Glomerular visceral epithelial cell (primary cell): Measurements from ENCODE around the gene TEX19.
"Not testable (repeated sequence)": the region's sequence is repeated elsewhere in the genome, so short reads cannot be mapped to it uniquely, and the experiment has no call there.

ENCODE experiments used
- DNase-seq: peaks from one replicate; pipeline ENCODE4 v3.0.0-alpha.2; 2016; ENCODE audit errors: extremely low spot score

TEX19 gene

DNA sequence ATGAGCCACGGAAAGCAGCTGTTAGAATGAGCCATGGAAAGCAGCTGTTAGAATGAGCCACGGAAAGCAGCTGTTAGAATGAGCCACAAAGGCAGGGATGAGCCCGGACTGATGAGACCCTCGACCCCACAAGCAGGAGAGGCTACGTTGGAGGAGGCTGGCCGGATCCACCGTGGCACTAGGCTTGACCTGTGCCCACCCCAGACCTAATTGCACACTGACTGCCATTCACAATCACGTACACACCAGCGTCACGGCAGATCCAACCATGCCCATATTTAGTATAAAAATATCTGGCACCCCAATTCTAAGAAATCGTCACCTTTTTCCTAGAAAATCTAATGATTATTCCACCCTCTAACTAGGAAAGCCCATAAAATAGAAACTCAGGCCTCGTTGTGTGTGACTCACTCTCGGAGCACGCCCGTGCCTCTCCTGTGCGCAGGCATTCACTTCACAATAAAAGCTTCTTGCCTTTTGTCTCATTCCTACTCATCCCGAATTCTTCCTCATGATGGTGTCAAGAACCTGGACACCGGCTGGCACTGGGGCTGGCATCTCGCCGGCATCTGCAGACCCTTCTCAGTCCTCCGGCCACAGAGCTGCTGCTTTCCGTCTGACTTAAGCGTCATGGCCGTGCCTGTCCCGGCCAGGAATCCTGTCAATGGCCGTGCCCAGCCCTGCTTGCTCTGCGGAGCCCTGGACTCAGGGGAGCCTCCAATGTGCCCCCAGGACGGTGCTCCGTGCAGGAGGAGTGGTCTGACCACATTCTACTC is 20.0 kb upstream of the TEX19 start:
- peak; percentile 83 for DNase-seq

DNA sequence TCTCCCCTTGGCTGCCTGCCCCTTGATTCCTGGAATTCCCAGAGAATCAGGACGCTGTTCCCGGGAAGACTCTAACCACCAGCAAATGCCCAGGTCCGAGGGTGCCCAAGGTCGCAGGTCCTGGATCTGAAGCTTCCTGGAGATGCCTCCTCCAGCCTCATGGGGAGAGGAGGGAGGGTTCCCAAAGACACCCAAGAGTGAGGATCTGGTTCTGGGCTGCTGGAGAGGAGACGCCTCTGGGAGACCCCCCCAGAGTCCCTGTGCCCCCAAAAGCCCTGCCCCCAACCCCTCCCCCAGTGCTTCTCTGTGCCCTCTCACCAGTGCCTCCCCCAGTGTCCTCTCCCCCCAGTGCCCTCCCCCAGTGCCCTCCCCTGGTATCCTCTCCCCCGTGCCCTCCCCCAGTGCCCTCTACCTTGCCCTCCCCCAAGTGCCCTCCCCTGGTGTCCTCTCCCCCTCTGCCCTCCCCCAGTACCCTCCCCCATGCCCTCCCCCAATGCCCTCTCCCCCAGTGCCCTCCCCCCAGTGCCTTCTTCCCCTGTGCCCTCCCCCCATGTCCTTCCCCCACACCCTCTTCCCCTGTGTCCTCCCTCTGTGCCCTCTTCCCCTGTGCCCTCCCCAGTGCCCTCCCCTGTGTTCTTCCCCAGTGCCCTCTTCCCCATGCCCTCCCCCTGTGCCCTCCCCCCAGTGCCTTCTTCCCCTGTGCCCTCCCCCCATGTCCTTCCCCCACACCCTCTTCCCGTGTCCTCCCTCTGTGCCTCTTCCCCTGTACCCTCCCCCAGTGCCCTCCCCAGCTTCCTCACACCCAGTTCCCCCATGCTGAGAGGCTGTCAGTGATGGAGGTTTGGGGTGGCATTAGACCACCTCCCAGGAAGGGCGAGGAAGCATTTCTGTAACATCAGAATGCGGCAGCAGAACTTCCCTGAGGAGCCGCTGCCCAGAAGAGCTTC is 19.1 kb upstream of the TEX19 start:
- no peak for DNase-seq

DNA sequence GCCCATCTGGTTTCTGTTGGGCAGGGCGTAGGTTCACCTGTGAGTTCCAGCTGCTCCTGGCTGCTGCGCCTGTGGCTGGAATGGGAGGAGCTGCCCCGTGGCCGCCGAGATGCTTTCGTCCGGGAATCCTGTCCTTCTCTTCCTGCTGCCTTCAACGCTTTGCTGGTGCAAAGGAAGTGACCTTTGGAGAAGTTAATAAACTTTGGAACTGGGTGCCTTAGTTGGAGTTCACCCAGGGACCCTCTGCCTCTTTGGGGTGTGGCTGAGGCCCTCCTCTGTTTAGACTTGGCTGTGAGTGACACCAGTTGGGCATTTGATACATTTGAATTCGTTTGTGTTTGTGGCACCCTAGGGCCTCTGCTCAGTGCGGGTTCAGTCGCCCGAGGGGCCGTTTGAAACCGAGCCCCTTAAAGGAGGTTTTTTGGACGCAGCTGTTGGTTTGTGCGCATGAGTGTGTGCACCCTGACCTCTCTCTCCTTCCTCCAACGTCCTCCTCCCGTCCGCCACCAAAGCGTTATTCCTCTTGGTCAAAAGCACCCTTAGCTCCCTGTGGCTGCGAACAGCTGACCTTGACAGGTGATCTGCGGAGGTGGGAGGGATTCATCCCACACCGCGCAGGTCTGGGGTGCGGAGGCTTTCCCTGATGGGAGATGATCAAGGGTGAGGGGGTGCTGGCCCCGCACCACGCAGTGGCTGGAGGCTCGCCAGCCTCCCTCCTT is 16.5 kb upstream of the TEX19 start:
- DNase-seq: no peak

DNA sequence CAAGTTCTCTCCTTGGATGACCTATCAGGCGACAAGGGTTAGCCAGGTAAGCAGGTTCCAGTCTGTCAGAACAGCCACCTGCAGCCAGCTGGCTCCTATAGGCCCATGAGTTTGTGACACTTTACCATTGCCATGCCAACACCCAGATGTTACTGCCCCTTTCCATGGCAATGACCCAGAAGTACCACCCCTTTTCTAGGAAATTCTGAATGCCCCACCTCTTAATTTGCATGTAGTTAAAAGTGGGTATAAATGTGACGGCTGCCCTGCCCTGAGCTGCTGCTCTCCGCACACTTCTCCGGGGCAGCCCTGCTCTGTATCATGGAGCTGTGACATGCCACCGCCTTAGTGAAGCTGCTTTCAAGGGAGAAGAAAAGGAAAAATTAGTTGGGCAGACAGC is 15.5 kb upstream of the TEX19 start:
- no peak for DNase-seq

DNA sequence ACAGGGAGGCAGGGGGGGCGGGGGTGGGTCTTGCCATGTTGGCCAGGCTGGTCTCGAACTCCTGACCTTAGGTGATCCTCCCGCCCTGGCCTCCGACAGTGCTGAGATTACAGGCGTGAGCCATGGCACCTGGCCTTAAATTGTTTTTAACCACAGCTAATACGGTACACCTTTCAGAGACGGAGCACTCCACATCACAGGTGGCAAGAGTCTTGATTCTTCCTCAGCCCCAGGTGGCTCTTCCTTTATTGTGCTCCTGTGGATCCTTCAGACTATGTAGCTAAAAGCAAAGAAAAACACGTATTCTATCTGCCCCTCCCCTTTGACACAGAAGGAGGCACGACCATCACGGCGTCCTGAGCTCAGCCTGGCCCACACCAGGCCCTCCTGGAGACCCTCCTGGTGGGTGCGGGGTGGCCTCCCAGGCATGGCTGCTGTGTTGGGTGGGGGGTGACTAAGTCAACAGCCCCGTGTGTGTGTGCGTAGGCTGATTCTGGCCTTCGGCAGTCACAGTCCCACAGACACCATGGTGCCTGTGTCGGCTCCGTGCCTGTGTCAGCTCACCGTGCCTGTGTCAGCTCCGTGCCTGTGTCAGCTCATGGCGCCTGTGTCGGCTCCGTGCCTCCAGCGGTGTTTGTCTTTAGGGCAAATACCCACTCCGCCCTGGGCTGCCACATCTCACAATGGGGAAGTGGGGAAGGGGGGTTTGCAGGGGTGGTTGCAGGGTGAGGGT is 14.7 kb upstream of the TEX19 start:
- no peak for DNase-seq

DNA sequence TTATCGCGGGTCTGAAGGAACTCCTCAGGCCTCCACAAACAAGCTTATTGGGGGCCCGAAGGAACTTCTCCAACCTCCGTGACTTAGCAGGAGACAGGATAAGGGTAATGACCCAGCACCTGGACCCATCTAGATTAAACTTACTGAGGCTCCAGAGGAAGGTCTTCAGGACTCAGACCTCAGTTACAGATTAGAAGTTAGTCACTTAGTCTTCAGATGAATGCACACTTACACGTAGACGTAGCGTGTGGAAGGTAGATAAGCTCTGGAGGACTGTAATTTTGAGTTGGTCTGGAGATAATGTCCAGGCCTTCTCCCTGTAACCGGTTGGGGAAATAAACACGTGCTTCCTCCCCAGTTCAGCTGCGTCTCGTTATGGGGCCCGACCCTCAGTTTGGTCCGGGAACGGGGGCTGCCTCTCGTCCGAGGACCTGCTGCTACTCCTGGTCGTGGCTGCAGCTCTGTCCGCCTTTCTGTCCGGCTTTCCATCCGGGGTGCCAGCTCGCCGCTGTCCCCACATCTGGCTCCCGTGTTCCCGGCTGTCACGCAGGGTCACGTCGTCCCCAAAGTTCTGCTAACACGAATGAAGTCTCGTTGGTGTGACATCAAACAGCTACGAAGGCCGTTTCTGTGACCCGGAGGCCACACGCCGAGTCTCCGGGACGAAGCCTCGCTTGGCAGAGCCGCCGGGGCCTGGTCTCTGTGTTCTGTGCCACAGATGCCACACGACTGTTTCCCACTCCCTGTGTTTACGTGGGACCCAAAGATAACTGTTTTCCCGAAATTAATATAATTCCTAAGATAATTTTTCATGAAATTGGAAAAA is 13.7 kb upstream of the TEX19 start:
- no peak for DNase-seq

DNA sequence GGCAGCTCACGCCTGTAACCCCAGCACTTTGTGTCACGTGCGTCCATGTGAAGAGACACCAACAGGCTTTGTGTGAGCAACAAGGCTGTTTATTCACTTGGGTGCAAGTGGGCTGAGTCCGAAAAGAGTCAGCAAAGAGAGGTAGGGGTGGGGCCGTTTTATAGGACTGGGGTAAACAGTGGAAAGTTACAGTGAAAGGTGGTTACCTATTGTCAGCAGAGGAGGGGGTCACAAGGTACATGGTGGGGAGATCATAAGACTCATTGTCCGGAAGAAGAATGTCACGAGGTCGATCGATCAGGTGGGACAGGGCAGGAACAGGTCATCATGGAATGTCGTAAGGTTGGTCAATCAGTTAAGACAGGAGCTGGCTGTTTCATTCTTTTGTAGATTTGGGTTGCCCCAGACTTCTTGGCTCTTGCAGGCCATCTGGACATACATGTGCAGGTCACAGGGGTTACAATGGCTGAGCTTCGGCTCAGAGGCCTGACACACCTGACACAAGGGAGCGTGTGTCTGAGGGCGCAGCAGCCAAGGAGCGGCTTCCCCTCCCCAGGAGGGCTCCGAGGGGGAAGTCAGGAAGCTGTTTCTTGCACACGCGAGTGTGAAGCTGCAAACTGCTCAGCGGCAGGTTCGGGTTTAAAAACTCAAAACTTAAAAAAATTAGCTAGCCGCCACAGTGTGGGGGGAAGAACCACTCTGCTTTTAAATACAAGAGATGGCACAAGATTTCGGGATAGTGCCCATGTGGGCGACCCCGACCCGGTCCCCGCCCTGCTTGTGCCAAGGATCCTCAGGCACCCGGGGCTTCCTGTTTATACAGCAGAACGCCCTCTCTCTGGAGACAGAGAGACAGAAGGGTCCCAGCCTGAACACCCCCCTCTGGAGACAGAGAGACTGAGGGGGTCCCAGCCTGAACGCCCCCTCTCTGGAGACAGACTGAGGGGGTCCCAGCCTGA is 12.4 kb upstream of the TEX19 start:
- no peak for DNase-seq

DNA sequence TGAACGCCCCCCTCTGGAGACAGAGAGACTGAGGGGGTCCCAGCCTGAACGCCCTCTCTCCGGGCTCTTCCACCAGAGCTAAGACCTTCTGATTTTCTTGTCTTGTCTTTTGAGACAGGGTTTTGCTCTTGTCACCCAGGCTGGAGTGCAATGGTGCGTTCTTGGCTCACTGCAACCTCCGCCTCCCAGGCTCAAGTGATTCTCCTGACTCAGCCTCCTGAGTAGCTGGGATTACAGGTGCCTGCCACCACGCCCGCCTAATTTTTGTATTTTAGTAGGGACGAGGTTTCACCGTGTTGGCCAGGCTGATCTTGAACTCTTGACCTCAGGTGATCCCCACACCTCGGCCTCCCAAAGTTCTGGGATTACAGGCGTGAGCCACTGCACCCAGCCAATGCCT is 11.1 kb upstream of the TEX19 start:
- not testable (repeated sequence) for DNase-seq

DNA sequence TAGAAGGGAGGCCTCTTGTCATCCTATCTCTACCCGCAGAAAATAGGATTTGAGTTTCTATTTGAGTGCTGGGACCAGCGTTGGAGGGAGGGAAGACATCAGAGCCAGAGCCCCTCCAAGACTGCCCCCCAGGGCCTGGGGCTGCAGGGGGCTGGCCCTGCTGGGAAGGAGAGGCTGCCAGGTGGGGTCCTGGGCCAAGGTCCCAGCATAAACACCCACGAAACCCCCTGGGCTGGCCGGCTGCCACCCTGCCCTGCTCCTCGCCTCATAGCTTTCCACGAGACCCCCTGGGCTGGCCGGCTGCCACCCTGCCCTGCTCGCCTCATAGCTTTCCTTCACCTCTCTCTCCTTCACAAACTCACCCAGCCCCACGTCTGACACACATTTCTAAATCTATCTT is 10.6 kb upstream of the TEX19 start:
- no peak for DNase-seq

DNA sequence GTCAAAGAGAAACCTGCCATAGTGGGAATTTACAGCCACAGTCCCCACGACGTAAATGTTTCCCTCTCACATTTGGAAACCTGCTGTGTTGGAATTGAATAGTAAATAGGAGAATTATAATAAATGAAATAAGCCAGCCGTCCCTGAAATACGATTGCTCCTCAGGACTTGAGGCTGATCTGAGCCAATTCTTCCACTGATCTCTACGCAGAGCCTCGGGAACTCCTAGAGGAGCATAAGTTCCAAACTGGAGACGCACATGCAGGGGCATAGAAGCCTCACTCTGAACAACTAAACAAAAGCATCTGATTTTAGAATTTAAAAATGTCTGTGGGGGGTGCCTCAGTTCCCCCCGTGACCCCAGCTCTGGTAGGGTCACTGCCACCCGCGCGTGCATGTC is 10.2 kb upstream of the TEX19 start:
- no peak for DNase-seq

DNA sequence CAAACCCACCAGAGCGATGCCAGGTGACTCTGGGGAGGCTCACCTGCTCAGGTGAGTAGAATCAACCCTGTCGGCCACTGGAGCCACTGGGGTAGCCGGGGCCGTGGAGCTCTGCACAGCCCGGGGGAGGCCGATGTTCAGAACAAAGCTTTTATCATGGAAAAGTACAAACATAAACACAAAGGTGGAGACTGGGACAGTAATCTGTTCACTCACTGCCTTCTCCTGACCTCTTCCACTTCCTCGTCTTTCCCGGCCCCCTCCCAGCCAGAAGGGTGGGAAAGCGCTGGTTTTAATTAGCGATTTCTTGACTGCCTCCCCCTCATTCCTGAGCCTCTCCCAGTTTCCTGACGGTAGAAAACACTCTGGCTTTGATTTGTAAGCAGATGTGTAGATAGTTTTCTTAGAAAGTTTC is 9.8 kb upstream of the TEX19 start:
- no peak for DNase-seq

DNA sequence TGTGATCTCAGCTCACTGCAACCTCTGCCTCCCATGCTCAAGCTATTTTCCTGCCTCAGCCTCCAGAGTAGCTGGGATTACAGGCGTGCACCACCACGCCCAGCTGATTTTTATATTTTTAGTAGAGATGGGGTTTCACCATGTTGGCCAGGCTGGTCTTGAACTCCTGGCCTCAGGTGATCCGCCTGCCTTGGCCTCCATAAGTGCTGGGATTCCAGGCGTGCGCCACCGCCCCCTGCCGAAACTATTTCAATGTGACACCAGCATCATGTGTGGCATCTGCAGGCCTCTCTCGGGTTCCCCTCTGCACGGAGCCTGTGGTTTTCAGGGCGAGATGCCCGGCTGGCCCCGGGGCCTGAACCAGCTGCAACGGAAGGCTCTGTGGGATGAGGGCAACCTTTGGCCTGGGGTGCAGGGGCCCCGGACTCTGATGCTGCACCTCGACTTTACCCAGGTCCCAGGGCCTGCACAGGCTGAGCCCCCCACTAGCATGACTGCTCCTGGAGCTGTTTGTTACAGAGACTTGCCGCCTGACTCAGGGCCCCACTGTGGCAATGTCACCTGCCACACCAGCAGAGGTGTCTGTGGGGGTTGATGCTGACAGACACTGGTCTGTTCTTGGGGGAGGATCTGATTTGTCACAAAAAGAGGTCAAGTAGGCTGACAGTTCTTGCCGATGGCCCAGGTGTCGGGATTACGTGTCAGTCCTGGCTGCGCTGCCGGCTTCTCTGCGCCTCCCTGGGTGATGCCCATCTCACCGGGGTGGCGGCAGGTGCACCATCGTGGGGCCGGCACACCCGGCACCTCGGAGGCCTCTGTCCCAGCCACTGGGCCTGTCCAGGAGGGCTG is 8.6 kb upstream of the TEX19 start:
- no peak for DNase-seq

DNA sequence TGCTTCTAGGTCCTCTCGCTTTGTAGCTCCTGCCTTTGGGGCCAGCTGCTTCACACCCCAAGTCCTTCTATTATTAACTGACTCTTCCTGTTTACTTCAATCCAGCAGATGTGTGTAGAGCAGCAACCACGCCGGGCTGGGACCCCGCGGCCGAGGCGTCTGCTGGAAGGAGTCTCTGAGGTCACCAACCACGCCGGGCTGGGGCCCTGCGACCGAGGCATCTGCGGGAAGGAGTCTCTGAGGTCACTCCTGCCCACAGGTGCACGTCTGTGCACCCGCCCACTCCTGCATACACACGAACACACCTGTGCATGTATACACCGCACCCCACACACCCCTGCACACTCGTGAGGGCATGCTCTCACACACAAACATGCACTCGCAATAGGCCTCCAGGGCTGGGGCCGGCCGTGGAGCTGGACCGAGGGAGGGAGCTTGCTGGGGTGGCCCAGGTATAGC is 7.8 kb upstream of the TEX19 start:
- no peak for DNase-seq

DNA sequence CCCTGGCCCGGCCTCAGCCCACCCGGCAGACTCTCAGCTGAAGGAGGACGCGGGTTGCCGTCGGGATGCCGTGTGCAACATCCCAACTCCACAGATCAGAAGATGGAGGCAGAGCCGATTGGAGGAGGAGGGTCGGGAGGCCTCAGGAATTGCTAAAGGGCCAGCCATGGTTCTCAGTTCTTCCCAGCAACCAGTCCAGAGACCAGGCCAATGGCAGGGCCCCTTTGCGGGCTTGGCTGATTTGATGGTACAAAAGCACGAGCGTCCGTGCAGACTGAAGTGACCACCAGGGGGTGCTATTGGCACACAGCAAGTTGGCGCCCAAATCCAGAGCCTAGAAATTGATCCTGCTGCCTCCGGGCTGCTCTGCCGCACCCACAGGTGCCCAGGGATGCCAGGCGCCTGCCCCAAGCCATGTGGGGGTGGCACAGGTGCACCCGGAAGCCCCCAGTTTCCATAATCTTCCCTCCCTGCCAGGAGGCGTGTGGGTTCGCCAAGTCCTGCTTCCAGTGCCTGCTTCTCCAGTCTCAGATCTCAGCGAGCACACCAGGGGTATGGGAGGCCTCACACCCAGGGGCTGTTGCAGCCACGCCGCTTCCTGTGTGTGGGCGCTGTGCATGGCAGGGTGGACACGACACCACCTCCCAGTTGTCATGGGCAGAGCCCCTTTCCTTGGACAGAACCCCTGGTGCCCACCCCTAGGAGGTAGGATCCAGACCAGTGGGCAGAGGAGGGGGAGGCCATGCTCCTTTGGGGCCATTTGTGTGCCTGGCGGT is 7.1 kb upstream of the TEX19 start:
- peak; percentile 86 for DNase-seq

DNA sequence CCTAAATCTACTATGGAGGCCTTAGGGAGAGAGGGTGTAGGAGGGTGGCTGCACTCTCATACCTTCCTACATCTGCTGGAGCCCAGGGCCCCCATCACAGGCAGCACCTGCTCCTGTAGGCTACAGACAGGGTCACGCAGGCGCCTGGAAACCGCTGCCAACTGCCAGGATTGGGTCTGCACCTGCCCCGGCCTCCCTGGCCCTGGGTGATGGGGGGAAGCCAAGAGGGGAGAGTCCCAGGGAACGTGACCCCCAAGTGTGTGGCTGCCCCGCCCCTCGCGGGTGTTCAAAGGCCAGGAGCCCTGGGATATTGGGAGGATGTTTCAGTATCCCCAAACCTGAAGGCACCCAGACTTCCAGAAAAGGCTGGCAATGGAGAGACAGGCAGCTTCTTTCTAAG is 5.6 kb upstream of the TEX19 start:
- DNase-seq: no peak

DNA sequence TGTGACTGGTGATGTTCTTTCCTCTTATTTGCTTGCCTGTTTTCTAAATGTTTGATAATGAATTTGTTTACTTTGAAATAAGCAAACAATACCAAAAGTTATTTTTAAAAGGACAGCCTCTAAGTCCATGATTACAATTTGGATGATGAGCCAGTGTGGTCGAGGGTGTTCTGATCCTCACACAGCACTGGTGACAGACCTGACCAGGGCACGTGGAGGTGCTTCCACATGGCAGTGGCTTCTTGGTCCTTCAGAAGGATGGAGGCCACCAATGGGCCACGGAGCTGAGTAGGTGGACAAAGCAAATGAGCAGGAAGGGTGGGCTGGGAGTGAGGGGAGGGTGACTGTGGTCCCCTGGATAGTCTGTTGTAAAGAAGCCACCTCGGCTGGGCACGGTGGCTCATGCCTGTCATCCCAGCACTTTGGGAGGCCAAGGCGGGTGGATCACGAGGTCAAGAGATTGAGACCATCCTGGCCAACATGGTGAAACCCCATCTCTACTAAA is 4.2 kb upstream of the TEX19 start:
- DNase-seq: no peak

DNA sequence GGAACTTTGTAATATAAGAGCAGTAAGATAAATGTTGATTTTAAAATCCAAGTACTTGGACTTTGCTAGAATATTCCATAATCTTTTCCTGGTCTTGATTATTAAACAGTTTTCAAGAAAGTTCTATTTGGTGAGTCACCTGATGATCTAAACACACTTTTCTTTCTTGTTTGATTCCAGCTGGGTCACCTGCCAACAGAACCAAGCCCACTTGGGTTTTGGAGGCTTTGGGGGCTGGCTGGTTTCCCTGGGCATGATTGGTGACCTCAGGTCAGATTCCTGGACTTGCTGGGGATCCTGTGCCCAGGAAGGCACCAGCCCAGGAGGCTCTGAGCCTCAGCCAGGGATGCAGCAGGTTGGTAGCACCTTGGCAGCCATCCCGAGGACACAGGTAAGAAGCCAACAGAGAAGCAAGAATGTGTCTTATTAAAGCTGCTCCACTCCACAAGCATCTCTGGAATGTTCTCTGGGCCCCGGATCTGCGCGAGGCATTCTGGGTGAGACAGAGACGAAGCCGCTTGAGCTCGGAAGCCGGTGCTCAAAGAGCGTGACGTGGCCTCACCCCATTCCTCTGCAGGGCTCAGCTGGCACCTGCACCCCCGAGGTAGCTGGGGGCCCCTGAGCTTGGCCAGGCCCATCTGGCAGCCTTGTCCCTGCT is 3.1 kb upstream of the TEX19 start:
- DNase-seq: peak; percentile 80
